Measurements from ENCODE around the gene PTGER3.
"Not testable (repeated sequence)": the region's sequence is repeated elsewhere in the genome, so short reads cannot be mapped to it uniquely, and the experiment has no call there.

PTGER3 gene

DNA sequence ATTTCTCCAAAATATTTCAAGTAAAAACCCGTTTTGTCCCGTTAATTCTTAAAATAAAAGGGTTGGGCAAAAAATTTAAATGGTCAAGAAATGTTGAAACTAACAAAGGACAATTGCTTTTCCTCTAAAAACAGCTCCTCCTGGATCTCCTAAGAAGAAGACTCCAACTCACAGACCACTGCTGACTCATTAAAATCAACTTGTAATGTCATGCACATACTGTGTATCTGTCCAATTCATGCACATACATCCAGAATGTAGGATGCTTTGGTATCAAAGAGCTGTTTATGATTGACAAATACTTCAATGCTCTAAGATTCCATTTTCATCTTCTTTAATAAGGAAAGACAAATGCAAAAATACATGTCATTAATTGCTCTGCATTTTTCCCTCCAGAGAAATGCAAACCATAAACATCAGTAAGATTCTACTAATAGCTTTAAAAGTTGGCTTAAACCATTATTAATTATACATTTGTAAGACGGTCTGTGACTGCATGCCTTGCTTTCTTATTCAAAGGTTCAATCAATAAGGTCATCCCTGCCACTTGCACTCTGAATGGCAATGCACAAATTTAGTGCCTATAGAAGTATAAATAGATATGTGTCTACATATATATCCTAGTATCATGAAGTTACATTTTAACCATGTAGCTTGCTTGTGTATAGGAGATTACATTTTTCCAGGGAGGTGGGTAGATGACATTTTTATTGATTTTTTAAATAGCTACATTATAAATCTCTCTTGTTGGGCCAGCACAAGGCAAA, 44.7 kb downstream of the PTGER3 start:
- ATAC-seq (no peak), DNase-seq (no peak)

DNA sequence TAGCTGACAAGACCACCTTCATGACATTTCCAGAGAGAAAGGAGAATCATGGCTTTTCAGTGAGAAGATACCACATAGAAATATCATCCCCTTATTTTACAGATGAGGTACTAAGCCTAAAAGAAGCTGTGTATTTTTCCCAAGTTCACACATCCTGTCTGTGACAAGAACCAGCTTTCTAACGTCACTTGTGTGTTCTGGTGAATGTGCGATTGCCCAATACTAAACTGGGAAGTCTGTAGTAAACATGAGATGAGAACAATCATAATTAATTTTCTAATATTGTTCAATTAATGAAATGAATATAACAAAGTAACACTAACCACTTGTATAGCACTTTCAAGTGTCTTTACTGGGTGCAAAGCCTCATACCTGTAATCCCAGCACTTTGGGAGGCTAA, 46.0 kb downstream of the PTGER3 start:
- DNase-seq (no peak), ATAC-seq (no peak)

DNA sequence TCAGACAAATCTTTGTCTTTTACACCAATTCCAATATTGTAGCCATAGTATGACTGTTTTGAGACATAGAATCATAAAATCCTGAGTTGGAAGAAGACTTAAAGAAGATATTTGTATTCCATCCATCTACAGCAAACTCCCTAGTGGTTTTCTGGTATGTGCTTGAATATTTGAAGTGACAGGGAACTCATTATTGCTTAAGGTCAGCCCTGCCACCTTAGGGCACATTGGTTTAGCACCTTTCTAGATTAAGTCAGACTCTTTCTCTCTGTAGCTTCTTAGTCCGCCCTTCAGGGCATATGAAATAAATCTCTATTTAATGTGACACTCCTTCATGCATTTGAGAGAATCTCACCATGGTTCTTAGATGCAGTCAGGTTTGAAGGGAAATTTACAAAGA, 49.8 kb downstream of the PTGER3 start:
- DNase-seq: no peak
- no peak for ATAC-seq

DNA sequence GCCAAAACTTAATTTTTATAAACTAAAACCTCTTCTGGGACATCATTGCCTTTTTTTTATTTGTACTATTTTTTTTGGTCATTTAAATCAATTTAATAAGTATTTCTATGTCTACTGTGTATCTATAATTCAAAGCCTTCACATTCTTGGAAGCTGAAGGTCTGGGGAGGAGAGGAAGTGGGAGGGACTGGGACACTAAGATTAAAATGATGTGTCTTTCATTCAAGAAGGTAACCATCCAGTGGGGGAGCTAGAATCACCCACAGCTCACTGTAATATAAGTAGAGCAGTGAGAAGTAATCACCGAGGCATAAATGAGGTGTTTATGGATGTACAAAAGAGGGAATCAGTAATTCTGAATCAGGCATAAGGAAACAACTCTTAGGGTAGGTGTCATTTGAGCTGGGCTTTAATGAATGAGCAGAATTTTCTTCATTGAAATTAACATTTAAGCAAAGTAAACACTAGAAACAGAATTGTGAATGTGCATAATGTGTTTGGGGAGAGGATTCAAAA, 52.8 kb downstream of the PTGER3 start:
- DNase-seq: no peak
- no peak for ATAC-seq

DNA sequence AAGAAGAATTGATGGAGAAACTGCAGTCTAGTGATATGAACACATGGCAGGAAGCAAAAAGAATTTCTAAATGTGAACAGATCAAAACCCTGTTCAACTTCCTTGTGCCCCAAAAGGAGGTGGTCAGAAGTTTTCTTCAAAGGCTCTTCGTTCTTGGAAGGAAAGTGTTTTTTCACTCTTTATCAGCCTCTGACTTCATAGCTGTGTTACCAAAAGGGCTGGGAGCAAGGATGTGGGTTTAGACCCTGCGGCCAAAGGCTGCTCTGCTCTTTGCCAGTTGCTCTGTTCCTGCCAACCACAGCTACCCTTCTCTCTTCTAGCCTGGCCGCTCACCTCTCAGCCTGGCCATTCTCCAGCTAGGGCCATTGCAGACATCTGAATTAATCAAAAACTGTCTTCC, 53.8 kb downstream of the PTGER3 start:
- ATAC-seq: no peak
- DNase-seq: no peak

DNA sequence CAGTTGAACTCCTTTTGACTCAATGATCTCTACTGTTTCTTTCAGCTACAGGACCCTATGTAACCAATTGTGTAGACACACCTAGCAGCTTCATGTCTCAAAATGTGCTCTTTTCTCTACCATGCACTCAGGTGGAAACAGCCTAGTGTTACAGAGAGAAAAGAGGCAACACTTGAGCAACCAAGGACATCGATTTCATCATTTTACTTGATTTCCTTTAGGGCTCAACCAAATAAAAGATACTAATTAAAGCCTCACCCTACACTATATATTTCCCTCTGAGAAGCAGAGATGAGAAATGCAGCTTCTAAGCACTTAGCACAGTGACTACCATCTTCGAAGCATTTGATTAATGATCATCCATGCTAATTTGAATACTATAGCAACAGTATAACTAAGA, 55.1 kb downstream of the PTGER3 start:
- DNase-seq (no peak), ATAC-seq (no peak)

DNA sequence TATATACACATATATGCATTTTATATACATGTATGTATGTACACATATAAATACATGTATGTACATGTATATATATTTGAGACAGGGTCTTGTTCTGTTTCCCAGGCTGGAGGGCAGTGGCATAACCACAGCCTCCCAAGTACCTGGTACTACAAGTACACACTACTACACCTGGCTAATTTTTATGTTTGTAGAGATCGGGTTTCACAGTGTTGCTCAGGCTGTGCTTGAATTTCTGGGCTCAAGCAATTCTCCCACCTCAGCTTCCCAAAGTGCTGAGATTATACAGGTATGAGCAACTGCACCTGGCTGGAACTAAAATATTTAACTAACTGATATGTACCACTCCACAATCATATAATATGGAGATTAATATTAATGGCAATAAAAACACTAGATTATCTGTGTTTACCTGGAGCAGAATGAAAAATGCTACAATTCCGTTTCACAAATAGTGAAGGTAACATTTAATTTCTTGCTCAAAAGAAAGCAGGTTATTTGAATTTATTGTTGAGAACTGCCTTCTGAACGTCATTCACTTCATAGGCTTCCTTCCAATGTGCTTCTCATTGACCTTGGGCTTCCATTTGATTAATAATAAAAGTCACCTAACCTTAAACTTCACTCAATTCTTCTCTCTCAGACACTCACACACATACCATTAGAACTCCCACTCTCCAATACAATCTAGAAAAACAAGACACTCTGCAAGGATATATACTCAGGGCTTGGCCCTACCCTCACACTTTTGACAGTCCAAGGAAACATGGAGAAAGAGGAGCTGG, 57.0 kb downstream of the PTGER3 start:
- ATAC-seq (no peak), DNase-seq (no peak)

DNA sequence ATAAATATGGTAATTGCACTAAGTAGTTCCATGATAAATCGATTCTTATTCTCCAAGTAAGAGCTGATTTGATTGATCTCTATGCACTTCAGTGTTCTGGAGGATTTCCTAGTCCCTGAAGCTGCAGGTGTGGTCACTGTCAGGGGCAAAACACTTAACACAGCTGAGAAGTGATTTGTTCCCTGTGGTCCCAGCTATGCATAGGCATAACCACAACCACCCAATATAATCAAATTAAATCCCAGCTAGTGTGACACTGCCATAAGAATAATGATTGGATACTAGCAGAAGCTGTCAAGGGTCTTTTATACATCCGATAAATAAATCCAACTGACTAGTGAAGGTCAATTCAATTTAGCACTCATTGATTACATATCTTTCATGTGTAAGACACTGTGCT, 60.1 kb downstream of the PTGER3 start:
- ATAC-seq: no peak
- no peak for DNase-seq

DNA sequence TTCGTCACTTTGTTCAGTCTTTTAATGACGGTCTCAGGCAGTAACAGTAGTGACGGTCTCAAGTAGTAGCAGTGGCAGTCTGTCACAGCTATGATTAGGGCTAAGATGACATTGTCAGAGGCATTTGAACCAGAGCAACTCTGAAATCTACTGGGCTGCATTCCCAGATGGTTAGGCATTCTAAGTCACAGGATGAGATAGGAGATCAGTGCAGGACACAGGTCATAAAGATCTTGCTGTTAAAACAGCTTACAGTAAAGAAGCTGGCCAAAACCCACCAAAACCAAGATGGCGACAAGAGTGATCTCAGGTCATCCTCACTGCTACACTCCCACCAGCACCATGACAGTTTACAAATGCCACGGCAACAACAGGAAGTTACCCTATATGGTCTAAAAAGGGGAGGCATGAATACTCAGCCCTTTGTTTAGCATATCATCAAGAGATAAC, 61.8 kb downstream of the PTGER3 start:
- ATAC-seq, DNase-seq: not testable (repeated sequence)

DNA sequence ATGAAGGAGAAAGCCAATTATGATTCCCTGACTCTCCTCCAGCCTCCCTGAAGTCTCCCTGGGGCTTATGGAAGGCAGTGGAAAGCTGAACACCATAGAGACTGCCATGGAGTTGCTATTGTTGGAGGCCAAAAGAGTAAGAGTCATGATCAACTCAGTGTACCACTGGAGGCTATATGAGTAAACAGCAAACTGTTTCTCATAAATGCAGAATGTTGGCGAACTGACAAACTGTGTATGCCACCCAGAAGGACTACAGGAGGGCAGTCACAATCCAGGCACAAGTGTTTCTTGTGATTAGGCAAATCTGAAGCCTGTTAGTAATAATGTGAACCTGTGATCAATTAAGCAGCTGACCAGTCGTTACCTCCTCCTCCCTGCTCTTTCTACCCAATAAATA, 62.3 kb downstream of the PTGER3 start:
- DNase-seq, ATAC-seq: not testable (repeated sequence)

DNA sequence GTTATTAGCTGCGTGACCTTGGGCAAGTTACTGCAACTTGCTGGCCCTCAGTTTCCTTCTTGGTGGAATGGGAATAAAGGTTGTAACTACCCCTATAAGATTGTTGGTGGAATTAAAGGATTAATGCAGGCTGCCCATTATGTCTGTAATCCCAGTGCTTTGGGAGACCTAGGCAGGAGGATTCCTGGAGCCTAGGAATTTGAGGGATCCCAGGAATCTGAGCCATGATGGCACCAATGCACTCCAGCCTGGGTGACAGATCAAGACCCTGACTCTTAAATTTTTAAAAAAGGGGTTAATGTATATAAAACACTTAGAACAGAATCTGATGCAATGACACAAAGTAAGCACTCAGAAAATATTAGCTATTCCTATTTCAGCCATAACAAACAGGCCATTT, 67.3 kb downstream of the PTGER3 start:
- DNase-seq (no peak), ATAC-seq (no peak)

DNA sequence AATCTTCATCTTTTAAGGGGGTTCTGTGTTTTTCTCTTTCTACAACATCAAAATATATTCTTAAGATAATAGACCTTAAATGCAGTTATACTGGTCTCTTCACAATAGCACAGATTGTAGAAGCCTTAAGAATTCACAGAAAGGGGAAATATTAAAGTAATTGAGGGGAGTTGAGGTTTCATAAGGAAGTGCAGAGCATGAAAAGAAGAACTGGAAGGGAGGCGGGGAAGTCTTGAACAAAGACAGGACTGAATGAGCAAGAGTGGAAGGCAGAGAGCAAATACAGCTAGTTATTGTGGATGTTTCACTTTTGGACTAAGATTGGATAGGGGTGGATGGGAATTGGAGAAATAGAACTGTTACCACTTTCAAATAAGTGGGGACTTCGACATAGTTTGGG, 67.7 kb downstream of the PTGER3 start:
- ATAC-seq: no peak

DNA sequence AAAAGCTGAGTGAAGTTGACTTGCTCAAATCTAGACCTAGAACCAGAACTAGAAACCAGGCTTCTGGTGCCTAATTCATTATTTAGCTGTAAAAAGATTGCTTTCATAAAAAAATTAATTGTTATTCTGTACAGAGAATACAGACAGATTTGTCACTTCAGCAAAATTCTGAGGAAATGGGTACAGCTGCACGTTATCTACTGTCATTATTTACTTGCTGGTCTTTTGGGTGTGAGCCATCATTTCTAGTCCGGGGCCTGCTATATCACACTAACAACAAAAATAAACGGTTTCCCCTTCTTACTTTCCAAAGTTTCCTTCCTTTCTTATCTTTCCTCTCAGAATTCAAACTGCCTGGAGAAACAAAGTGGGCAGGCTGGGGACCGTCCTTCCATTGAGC, 68.3 kb downstream of the PTGER3 start:
- DNase-seq (no peak), ATAC-seq (no peak)

More for the DNA sequence above, 67.7 kb downstream of the PTGER3 start:
- DNase-seq: no peak

DNA sequence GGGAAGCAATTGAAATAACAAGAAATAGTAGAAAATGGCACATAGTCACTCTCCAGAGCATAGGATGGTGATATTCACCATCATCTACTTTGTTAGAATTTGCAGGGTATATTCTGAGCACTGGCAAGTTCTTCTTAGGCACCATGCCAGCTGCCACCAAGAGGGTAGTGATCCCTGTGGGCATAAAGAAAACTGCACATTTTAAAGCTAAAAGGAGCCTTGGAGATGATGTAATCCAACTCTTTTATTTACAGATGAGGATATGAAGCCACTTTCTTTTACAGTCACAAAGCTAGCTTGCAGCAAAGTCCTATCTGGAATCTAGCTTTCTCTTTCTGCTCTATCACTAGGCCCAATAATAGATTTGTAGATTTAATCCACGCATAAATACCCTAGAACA, 69.0 kb downstream of the PTGER3 start:
- ATAC-seq (no peak), DNase-seq (no peak)

DNA sequence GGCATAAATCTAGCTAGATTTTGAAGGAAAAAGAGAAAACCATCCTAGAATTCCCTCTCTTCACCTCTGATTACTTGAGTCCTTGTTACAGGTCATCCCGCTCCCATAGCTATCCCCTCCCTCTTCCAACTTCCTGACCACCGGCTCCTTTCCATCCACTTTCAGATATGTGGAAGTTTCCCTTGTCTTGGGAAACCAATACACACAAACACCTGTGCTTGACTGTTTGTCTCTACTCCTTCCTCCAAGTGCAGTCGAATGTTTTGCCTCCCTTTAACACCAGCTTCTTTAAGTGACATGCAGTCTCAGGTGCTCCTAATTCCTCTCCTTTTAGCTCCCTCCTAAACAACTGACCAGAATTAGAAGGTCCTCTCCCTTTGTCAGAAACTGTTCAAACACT, 70.0 kb downstream of the PTGER3 start:
- DNase-seq (no peak), ATAC-seq (no peak)

DNA sequence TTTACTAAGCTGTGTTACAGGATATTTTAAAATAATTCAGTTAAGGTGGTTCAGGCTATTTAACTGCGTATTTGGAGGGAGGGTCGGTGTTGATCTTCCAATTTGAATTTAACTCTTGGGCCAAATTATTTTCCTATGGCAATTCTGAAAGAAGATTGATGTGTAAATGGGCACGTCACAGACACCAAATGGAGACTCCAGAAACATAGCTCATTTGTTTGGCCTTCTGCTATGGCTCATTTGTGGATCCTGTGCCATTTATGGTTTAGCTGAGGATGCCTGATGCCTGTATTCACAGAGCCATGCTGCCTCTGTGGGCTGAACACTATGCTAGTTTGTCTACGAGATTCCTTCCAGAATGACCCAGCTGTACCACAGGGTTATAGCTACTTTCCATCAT, 70.6 kb downstream of the PTGER3 start:
- no peak for DNase-seq
- ATAC-seq: no peak

DNA sequence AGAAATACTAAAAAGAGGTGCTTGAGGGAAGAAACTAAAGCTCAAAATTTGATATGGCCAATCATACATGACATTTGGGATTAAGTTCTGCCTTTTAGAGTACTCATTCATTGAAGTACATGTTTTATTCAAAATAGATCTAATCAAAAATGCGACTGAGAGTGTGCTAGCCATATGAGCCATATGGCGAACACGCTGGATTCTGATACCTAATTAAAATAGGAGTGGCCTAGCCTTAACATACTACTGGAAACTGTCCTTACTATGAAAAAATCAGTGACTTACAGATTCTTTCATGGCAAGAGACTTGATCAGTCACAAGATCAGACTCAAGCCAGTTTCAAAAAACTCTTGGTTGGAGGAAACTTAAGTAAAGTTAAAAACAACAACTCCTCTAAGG, 73.9 kb downstream of the PTGER3 start:
- DNase-seq: no peak
- ATAC-seq: no peak

DNA sequence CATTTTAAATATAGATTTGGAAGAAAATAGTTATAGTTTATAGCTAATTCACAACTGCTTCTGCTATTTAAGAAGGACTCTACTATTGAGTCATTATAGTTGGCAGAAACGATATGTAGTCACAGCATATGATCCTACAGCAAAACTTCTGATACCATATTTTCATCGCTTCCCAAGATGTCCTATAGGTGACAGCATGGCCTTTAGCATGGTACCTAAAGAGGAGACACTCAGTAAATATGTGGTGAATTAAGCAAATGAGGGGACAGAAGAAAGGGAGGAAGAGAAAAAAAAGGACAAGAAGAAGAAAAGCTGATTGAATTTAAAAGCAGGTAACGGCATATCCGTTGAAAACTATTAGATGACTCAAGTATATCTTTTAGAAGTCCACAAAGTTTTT, 77.2 kb downstream of the PTGER3 start:
- ATAC-seq: no peak
- no peak for DNase-seq

DNA sequence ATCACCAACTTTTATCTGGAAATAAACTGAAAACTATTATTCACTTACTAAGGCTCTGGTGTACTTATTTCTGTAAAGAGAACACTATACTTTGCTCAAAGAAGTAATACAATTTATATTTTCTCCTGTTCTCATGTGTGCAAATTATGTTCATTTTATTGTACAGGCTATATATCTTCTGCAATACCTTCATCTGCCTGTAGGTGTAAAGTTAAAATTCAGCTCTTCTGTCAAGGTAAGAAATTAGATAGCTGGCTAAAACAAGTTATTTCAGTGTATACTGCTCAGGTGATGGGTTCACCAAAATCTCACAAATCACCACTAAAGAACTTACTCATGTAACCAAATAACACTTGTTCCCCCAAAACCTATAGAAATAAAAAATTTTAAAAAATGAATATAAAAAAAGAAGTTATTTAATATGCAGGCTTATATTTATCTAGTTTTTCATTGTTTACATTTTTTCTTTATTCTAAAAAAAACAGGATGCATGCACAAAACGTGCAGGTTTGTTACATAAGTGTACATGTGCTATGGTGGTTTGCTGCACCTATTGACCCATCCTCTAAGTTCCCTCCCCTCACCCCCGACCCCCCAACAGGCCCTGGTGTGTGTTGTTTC, 81.5 kb downstream of the PTGER3 start:
- no peak for DNase-seq
- ATAC-seq: no peak

DNA sequence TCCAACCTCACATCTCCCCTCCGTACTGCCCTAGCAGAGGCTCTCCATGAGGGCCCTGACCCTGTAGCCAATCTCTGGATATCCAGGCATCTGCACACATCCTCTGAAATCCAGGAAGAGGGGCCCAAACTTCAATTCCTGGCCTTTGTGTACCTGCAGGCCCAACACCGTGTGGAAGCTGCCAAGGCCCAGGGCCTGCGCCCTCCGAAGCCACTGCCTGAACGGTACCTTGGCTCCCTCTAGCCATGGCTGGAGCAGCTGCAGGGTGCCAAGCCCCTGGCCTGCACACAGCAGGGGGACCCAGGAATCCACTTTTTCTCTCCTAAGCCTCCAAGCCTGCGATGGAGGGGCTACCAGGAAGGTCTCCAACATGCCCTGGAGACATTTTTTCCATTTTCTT, 84.2 kb downstream of the PTGER3 start:
- DNase-seq (no peak), ATAC-seq (no peak)

DNA sequence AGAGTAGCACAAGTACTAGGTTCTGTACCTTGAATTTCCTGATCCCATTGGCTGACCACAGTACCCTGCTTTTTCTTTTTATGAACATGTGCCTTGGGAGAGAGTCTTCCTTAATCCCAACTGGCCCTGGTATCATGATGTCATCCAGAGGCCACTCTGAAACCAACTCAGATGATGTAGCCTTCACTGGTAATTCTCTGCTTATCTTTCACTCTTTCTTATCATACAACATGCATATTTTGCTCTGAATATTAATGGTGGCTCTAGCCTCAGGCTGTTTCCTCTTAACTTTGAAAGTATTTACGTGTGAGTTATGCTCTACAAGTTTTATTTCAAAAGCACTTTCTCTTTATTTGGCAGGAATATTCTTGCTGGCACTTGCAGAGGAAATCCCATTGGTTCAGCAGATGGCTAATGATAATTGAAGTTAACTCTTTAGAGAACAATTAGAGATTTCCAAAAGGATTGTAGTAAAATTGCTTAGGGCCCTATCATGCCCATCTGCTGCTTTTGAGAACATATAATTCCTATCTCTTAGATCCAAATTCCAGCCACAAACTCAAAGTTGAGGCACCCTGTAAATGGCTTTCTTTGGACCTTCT, 86.1 kb downstream of the PTGER3 start:
- DNase-seq (no peak), ATAC-seq (no peak)

DNA sequence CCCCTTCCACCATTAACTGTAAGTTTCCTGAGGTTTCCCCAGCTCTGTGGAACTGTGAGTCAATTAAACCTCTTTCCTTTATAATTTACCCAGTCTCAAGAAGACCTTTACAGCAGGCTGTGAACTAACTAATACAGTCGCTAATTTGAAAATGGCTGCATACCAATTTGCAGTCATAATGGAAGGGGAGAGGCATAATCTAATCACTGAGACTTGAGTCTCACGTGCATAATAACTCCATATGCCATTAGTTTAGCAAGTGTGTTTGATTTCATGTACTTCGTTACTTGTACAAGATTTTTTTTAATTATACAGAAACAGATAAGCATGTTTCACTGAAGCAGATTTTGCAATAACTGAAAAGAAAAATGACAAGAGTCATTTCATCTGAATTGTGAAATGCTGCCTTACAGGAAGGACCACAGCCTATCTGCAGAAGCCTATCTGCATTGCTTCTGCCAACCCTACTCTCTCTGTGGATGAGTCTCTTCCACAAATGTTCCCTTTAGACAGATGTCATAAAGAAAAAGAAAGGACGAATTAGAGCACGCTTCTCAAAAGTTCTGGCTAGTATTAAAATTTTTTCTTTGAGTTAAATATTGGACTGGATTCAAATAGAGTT, 99.1 kb downstream of the PTGER3 start:
- ATAC-seq (no peak), DNase-seq (no peak)
